GM23338 (cell line): ENCODE results near the gene CFAP410.

Source experiments
- CREB1 ChIP-seq: fragments of 250-450 bp; sonication (Bioruptor Pico); IDR thresholded peaks from 2 replicates; pipeline ENCODE4 v1.5.0; 2020; ENCODE audit warnings: low read depth, mild to moderate bottlenecking, moderate library complexity
- ETS1 ChIP-seq: IDR thresholded peaks from 2 replicates; pipeline ENCODE4 v1.6.1; 2016; ENCODE audit warnings: antibody characterized with exemption
- EZH2 ChIP-seq: fragments of 200-600 bp; sonication (generic); IDR thresholded peaks from one replicate; pipeline ENCODE4 v1.8.0; 2017; ENCODE audit warnings: antibody characterized with exemption, mild to moderate bottlenecking, low read depth; ENCODE audit not compliant: unreplicated experiment
- EZH2phosphoT487 ChIP-seq: fragments of 200-600 bp; sonication (generic); IDR thresholded peaks from one replicate; pipeline ENCODE4 v1.8.1; 2018; ENCODE audit warnings: antibody characterized with exemption; ENCODE audit not compliant: unreplicated experiment
- JUNB ChIP-seq: IDR thresholded peaks from one replicate; pipeline ENCODE4 v1.6.1; 2016; ENCODE audit warnings: antibody characterized with exemption; ENCODE audit not compliant: unreplicated experiment
- POLR2AphosphoS5 ChIP-seq: IDR thresholded peaks from 2 replicates; pipeline ENCODE4 v1.6.1; 2016; ENCODE audit warnings: antibody characterized with exemption, low read depth
- REST ChIP-seq: IDR thresholded peaks from one replicate; pipeline ENCODE4 v1.6.1; 2018; ENCODE audit warnings: antibody characterized with exemption; ENCODE audit not compliant: unreplicated experiment
- TF ChIP-seq, protein P1 (sequence below), 2 experiments: fragments of 200-600 bp in 1 of 2; sonication (generic) in 1 of 2; conservative IDR thresholded peaks; 2 replicates each; pipeline versions ENCODE4 v1.5.1 to v1.6.1; 2016 to 2017; ENCODE audit warnings: antibody characterized with exemption in 2 of 2, low read depth in 2 of 2, mild to moderate bottlenecking in 2 of 2, moderate library complexity in 1 of 2

DNA sequence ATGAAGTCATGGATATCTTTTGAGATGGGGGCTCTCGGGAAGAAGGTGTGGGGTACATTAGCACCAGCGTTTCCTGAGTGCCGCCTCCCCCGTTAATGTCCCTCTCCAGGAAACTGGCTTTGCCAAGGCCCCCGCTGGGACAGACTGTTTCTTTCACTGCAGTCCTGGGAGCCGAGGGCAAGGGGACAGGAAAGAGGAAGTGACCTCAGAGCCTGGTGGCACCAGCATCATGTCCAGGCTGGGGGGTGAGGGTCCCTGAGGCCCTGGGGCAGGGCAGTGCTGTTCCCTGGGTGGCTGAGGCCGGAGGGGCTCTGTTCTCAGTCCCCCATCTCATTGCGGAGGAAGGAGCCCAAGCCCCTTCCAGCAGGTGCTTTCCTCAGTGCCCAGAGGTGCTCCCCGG lies 33.5 kb downstream of the CFAP410 start:
- TF ChIP-seq POLR2AphosphoS5 (no peak), CREB1 (CRISPR knock-in tag) (no peak), ETS1 (no peak), EZH2phosphoT487 (no peak), JUNB (no peak), EZH2 (no peak), REST (no peak)
- TF ChIP-seq, protein P1, sequence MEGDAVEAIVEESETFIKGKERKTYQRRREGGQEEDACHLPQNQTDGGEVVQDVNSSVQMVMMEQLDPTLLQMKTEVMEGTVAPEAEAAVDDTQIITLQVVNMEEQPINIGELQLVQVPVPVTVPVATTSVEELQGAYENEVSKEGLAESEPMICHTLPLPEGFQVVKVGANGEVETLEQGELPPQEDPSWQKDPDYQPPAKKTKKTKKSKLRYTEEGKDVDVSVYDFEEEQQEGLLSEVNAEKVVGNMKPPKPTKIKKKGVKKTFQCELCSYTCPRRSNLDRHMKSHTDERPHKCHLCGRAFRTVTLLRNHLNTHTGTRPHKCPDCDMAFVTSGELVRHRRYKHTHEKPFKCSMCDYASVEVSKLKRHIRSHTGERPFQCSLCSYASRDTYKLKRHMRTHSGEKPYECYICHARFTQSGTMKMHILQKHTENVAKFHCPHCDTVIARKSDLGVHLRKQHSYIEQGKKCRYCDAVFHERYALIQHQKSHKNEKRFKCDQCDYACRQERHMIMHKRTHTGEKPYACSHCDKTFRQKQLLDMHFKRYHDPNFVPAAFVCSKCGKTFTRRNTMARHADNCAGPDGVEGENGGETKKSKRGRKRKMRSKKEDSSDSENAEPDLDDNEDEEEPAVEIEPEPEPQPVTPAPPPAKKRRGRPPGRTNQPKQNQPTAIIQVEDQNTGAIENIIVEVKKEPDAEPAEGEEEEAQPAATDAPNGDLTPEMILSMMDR (conservative IDR thresholded peaks at IDR 0.05; ENCODE audit: low read depth in 2 of 2), result no peak
